T-helper 17 cell (primary cell): ENCODE data around the gene KCNJ10. TPM values are rescaled to one million over a fixed set of nuclear protein-coding genes. Genes with fewer than 3 reads are reported as not detected.

ENCODE experiments used
- ATAC-seq: fragments of 150-1000 bp; cut with Tn5 transposase; 2 replicates; pipeline ENCODE4 v1.10.0; 2021; ENCODE audit warnings: mild to moderate bottlenecking, moderate library complexity
- DNase-seq, 3 donors: peaks; one replicate each; pipeline versions ENCODE4 v3.0.0 to v3.0.0-alpha.2; 2020 to 2021
- H3K9me3 ChIP-seq: one replicate; pipeline ENCODE4 v1.7.0; 2013; ENCODE audit warnings: low read length, mild to moderate bottlenecking; ENCODE audit not compliant: control insufficient read depth, poor library complexity, severe bottlenecking
- H3K27ac Mint-ChIP-seq: one replicate; pipeline ENCODE4 v1.8.0; 2022; ENCODE audit warnings: mild to moderate bottlenecking, moderate library complexity, mixed read lengths
- H3K27me3 Mint-ChIP-seq: one replicate; pipeline ENCODE4 v1.8.0; 2022; ENCODE audit warnings: mixed read lengths
- H3K36me3 Mint-ChIP-seq: one replicate; pipeline ENCODE4 v1.8.0; 2022; ENCODE audit warnings: low read depth, mixed read lengths
- H3K4me1 Mint-ChIP-seq: one replicate; pipeline ENCODE4 v1.8.0; 2022; ENCODE audit warnings: mild to moderate bottlenecking, mixed read lengths
- H3K4me3 Mint-ChIP-seq: one replicate; pipeline ENCODE4 v1.8.0; 2022; ENCODE audit warnings: mild to moderate bottlenecking, moderate library complexity, mixed read lengths
- total RNA-seq, 4 donors: library from RNA in 2 of 4; stranded (reverse) in 2 of 4; gene quantifications; one replicate each; pipeline ENCODE4 v1.2.3 and lab custom pipeline; 2022 to 2026

The KCNJ10 gene
- total RNA-seq, 2 donors from 2014 or later = not detected

DNA sequence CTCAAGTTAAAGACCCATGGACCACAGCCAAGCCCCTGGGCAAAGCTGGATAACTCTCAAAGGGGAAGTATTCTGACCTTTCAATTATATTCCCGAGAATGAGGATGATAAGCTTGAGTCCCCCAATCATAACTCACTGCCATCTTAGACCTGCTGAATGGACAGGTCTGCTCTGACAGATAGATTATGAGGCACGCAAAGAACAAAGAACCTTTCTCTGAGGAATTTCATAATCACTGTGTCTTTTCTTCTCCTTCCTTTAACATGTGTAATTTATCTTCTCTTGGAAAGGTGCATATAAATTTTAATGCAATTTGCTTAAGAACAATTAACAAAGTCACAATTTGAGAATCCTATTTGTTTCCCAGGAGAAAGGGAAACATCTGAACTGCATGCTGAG lies 60.2 kb downstream of the KCNJ10 start:
- H3K4me3 Mint-ChIP-seq = no peak overlapping the region

DNA sequence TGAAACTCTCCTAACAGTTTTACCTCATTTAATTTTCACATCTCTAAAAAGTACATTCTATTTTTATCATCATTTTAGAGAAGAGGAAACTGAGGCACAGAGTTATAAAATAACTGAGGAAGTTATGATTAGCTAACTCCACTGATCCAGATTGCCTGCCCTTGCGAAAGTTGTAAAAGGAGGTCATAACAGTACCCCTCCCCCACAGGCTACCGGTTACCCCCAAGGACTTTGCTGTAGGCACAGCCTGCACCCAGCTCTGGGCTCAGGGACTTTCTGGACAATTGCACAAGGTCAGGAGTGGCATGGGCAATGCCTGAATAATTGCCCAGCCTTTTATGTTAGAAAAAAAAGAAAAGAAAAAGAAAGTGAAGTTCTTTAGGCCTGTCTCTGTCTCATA lies 60.9 kb downstream of the KCNJ10 start:
- Mint-ChIP-seq H3K4me1 (no peaks in the 10 kb centered on the region), H3K4me3 (no peak overlapping the region), H3K27ac (no peak overlapping the region), H3K27me3 (peaks cover 25% of the 10 kb centered on the region), H3K36me3 (peaks cover 2% of the 10 kb centered on the region)
- no peak for ATAC-seq
- DNase-seq = no peak
- no peaks in the 10 kb centered on the region for H3K9me3 ChIP-seq

More for the DNA sequence above, 60.2 kb downstream of the KCNJ10 start:
- DNase-seq = no peak
- ATAC-seq = no peak
- Mint-ChIP-seq H3K27ac (no peak overlapping the region), H3K4me1 (no peaks in the 10 kb centered on the region), H3K27me3 (peaks cover 18% of the 10 kb centered on the region), H3K36me3 (peaks cover 2% of the 10 kb centered on the region)
- no peaks in the 10 kb centered on the region for H3K9me3 ChIP-seq

DNA sequence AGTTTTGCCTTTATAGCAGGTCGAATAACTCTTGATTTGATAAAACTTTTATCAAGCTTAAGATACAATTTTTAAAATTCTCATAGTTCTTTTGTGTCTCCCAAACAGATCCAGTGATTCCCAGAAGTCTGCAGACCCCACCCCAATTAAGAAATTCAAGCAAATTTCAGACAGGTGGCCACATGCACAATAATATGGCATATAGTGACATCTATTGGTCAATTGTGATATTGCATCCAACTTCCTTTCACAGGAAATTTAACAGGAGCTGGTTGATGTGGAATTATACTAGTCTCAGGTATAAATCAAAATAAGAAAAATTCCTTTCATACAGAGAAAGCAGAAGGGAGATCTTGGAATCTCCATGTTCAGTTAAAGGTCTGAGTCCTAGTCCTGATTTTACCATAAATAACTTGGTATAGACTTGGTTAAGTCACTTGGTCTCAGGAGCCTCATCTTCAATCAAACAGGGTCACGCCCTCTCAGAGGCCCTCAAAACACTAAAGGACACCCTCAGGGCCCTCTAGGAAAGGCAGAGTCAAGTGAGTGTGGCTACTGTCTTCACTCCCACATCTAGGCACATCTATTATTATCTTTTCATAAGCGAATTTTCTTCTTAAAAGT lies 62.3 kb downstream of the KCNJ10 start:
- Mint-ChIP-seq H3K4me3 (no peak overlapping the region), H3K36me3 (peaks cover 2% of the 10 kb centered on the region), H3K27ac (no peak overlapping the region), H3K4me1 (no peaks in the 10 kb centered on the region), H3K27me3 (peaks cover 21% of the 10 kb centered on the region)
- H3K9me3 ChIP-seq = no peaks in the 10 kb centered on the region
- DNase-seq (no peak), ATAC-seq (no peak)

DNA sequence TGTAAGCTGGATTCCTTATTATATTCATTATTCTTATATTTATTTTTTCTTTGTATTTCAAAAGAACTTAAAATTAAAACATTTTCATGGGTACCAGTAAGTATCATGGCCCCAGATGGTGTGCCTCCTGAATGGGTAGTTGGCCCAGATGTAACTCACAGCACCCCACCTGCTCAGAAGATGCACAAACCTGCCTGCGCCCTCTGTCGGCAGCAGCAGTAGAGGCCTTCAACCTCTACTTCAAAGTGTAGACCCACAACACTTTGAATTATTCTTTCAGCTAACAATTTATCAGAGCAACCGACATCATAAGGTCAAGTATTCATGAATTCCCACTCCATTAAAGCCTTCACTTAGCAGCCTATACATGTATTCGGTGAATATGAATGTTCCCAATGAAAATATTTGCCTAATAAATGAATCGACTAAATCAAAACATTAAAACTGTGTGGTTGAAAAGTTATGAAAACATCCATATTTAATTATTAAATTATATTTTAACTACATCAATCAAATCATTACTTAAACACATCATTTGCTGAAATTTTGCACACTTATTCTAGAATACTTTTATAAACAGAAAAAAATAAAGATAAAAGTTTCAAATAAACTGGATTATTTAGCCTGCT lies 63.5 kb downstream of the KCNJ10 start:
- no peak overlapping the region for H3K27ac Mint-ChIP-seq
- peak; percentile 88 for ATAC-seq

DNA sequence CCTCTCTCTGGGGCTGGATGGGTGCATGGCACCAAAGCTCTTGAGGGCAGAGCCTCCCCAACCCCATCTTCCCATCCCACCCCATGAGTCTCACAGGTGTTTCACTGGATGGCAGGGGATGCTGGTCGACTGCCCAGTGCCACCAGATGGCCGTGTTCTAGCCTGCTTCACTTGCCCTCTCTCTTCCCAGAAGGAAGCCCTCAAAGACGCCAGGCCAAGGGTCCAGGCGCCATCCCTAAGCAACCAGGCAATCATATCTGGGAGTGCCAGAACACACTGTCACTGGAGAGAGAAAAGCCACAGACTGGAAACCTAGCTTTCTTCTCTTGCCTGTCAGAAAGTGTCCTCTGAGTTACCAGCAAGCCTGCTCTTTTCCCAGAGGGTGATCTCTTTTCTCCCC lies 64.9 kb downstream of the KCNJ10 start:
- DNase-seq (no peak), ATAC-seq (no peak)
- H3K36me3 Mint-ChIP-seq = peaks cover 2% of the 10 kb centered on the region
- H3K27ac Mint-ChIP-seq = peak overlapping the region; percentile 16
- H3K27me3 Mint-ChIP-seq = peaks cover 15% of the 10 kb centered on the region
- no peaks in the 10 kb centered on the region for H3K9me3 ChIP-seq
- H3K4me1 Mint-ChIP-seq = no peaks in the 10 kb centered on the region
- no peak overlapping the region for H3K4me3 Mint-ChIP-seq

More for the DNA sequence above, 63.5 kb downstream of the KCNJ10 start:
- H3K36me3 Mint-ChIP-seq = peaks cover 2% of the 10 kb centered on the region
- H3K9me3 ChIP-seq = no peaks in the 10 kb centered on the region
- no peaks in the 10 kb centered on the region for H3K4me1 Mint-ChIP-seq
- DNase-seq = peak; percentile 48 to 59 (median 56)
- no peak overlapping the region for H3K4me3 Mint-ChIP-seq
- peaks cover 15% of the 10 kb centered on the region for H3K27me3 Mint-ChIP-seq

DNA sequence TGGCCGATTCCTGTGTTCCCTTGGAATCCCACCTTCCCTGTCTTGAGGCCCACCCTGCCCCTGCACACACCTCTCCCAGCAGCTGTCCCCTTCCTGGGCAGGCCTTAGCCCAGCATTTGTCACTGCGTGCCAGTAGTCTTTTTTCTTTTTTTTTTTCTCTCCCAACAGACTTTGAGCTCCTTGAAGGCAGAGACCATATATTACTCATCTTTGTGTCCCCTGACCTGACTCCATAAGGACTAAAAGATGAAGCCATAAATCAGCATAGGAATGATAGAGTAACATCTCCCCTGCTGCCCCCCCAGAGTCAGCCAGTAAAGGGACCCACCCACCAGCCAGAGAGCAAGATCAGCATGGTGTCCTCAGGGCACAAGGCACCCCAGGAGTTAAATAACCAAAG lies 65.5 kb downstream of the KCNJ10 start:
- no peak for DNase-seq
- peaks cover 15% of the 10 kb centered on the region for H3K27me3 Mint-ChIP-seq

DNA sequence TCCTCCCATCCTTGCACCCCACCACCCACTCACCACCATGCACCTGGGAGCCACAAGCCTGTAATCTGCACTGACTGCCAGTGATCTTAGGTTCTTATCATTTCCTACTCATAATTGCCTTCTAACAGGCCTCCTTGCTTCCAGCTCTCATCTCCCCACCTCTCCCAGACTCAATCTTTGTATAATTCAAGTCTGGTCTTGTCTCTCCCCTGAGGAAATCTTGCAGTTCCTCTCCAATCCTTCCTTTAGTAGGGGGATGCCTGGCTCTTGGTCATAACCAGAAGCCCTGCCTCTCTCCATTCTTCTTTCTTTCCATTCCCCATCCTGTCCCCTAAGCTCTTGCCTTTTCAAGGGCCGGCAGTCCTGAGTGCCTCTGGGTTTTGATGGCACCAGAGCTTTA lies 66.0 kb downstream of the KCNJ10 start:
- no peak overlapping the region for H3K4me3 Mint-ChIP-seq
- H3K27me3 Mint-ChIP-seq = peaks cover 12% of the 10 kb centered on the region
- no peaks in the 10 kb centered on the region for H3K4me1 Mint-ChIP-seq
- DNase-seq (no peak), ATAC-seq (no peak)
- H3K27ac Mint-ChIP-seq = no peak overlapping the region
- H3K9me3 ChIP-seq = no peaks in the 10 kb centered on the region
- peaks cover 2% of the 10 kb centered on the region for H3K36me3 Mint-ChIP-seq

More for the DNA sequence above, 65.5 kb downstream of the KCNJ10 start:
- Mint-ChIP-seq H3K4me1 (no peaks in the 10 kb centered on the region), H3K27ac (peak overlapping the region; percentile 16), H3K36me3 (peaks cover 2% of the 10 kb centered on the region), H3K4me3 (no peak overlapping the region)
- no peaks in the 10 kb centered on the region for H3K9me3 ChIP-seq
- ATAC-seq = no peak

DNA sequence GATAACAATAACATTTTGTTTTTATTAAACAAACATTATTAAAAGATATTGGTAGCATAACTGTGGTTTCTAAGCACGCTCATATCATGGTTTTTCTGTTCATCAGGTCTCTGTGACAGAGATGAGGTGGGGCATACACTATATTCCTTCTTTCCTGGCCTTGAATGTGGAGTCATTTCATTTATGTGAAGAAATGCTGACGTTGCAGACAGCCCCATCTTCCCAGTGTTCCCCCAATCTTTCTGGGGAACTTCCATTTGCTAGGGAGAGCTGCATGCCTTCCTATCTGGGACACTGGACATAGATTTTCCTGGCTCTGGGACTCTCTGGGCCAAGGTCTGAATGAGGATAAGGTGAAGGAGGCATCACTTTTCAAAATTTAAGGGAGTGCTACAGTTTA lies 68.5 kb downstream of the KCNJ10 start:
- Mint-ChIP-seq H3K27ac (no peak overlapping the region), H3K4me3 (no peak overlapping the region)
- no peak for ATAC-seq

DNA sequence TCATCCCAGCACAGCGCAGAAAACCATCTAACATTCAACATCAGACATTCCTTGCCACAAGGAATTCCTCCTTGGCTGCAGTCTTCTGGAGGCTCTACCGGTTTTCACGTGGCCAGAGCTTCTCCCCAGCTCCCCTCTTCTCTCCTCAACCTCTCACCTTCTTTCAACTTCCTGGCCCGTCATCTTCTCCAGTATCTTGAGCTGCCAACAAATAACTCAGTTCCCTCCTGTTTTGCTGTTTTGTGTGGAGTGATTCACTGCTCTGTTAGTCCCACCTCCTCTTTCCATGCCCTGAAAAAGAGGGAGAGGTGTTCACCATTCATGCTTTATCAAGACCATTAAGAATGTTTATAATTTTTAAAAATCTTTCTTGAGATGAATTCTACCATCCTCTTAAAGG lies 70.8 kb downstream of the KCNJ10 start:
- Mint-ChIP-seq H3K27ac (no peak overlapping the region), H3K4me1 (no peaks in the 10 kb centered on the region), H3K27me3 (peaks cover 37% of the 10 kb centered on the region), H3K36me3 (peaks cover 2% of the 10 kb centered on the region), H3K4me3 (no peak overlapping the region)
- DNase-seq (no peak), ATAC-seq (no peak)
- no peaks in the 10 kb centered on the region for H3K9me3 ChIP-seq

More for the DNA sequence above, 68.5 kb downstream of the KCNJ10 start:
- peaks cover 24% of the 10 kb centered on the region for H3K27me3 Mint-ChIP-seq
- DNase-seq = no peak
- no peaks in the 10 kb centered on the region for H3K4me1 Mint-ChIP-seq
- peaks cover 2% of the 10 kb centered on the region for H3K36me3 Mint-ChIP-seq
- H3K9me3 ChIP-seq = no peaks in the 10 kb centered on the region

DNA sequence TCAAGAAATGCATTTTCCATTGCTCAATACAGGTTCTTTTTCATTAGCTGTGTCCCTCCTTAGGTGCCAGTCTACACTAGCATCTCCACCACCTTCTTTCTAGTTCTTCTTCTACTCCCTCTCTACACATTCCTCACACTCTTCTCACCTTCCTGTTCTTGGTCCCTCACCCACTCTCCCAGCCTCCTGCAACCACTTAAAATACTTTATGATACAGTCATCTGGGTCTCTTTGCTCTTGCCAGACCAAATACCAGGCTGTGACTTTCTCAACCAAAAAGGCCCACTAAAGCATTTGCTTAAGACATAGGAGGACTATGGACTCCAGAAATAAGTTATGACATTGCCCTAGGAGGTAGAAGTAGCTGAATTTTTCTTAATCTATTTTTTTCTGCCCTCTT lies 73.3 kb downstream of the KCNJ10 start:
- Mint-ChIP-seq H3K27me3 (peaks cover 42% of the 10 kb centered on the region), H3K4me3 (no peak overlapping the region), H3K36me3 (no peaks in the 10 kb centered on the region), H3K27ac (no peak overlapping the region), H3K4me1 (no peaks in the 10 kb centered on the region)
- no peak for ATAC-seq
- no peaks in the 10 kb centered on the region for H3K9me3 ChIP-seq
- DNase-seq = no peak

DNA sequence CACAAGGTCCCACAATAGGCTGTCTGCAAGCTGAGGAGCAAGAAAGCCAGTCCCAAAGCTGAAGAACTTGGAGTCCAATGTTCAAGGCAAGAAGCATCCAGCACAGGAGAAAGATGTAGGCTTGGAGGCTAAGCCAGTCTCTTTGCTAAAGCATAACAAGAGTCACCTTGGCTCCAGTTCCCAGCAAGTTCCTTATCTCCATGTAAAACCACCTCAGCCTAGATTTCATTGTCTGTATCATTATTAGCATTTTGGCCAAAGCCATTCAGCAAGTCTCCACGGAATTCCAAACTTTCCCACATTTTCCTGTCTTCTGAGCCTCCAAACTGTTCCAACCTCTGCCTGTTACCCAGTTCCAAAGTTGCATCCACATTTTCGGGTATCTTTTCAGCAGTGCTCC lies 75.1 kb downstream of the KCNJ10 start:
- Mint-ChIP-seq H3K4me1 (peaks cover 3% of the 10 kb centered on the region), H3K36me3 (no peaks in the 10 kb centered on the region), H3K27ac (no peak overlapping the region), H3K27me3 (peaks cover 47% of the 10 kb centered on the region), H3K4me3 (no peak overlapping the region)
- DNase-seq (no peak), ATAC-seq (no peak)
- H3K9me3 ChIP-seq = no peaks in the 10 kb centered on the region

DNA sequence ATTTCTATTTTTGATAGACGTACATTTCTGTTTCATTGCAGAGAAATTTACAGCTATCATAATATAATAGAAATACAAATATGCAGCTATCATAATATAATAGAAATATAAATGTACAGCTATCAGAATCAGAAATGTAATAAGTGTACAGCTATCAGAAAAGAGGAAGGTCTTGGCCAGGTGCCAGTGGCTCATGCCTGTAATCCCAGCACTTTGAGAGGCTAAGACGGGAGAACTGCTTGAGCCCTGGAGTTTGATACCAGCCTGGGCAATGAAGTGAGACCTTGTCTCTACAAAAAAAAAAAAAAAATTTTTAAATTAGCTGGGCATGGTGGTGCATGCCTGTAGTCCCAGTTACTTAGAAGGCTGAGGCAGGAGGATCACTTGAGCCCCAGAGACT lies 76.0 kb downstream of the KCNJ10 start:
- DNase-seq = no peak
- Mint-ChIP-seq H3K4me3 (no peak overlapping the region), H3K4me1 (peaks cover 3% of the 10 kb centered on the region), H3K36me3 (no peaks in the 10 kb centered on the region), H3K27me3 (peaks cover 52% of the 10 kb centered on the region), H3K27ac (no peak overlapping the region)
- H3K9me3 ChIP-seq = no peaks in the 10 kb centered on the region
- no peak for ATAC-seq

DNA sequence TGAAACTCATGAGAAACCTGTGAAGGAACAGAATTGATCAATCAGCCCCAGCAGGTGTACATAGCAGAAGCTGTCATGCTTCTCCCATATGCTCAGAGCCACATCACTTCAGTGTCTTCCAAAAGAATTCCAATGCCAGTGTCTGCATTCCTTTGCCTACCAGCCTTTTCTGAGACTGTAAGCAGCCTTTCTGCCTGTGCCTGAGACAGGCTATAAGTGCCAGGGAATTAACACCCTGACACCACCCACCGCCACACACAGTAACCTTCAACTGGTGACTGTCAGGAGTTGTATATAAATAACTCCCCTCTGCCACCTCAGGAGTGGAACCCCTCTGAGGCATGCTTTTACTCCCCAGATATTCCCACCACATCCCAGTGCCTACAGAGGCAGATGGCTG lies 77.8 kb downstream of the KCNJ10 start:
- H3K4me1 Mint-ChIP-seq = peaks cover 3% of the 10 kb centered on the region
- no peak overlapping the region for H3K4me3 Mint-ChIP-seq
- ATAC-seq (no peak), DNase-seq (no peak)
- H3K36me3 Mint-ChIP-seq = no peaks in the 10 kb centered on the region
- H3K27ac Mint-ChIP-seq = no peak overlapping the region
- peaks cover 51% of the 10 kb centered on the region for H3K27me3 Mint-ChIP-seq
- H3K9me3 ChIP-seq = no peaks in the 10 kb centered on the region

DNA sequence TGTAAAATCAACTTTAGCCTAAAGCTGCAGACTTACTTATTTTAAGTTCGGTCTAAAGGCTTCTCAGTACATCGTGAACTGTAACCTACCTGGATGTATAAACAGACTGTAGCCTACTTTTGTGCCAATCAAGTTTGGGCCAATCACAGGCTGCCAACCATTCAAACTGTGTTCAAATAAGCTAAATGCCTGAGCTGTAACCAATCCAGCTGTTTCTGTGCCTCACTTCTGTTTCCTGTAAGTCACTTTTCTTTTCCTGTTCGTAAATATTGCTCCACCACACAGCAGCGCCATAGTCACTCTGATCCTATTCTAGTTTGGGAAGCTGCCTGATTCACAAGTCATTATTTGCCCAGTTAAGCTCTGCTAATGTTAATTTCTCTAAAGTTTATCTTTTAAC lies 78.4 kb downstream of the KCNJ10 start:
- DNase-seq (no peak), ATAC-seq (peak; percentile 79)
- Mint-ChIP-seq H3K4me1 (peaks cover 3% of the 10 kb centered on the region), H3K27me3 (peaks cover 54% of the 10 kb centered on the region), H3K36me3 (no peaks in the 10 kb centered on the region), H3K4me3 (peak overlapping the region; percentile 39), H3K27ac (no peak overlapping the region)
- H3K9me3 ChIP-seq = no peaks in the 10 kb centered on the region
